ENCODE results near the gene CSNK1A1.

Gene CSNK1A1

DNA sequence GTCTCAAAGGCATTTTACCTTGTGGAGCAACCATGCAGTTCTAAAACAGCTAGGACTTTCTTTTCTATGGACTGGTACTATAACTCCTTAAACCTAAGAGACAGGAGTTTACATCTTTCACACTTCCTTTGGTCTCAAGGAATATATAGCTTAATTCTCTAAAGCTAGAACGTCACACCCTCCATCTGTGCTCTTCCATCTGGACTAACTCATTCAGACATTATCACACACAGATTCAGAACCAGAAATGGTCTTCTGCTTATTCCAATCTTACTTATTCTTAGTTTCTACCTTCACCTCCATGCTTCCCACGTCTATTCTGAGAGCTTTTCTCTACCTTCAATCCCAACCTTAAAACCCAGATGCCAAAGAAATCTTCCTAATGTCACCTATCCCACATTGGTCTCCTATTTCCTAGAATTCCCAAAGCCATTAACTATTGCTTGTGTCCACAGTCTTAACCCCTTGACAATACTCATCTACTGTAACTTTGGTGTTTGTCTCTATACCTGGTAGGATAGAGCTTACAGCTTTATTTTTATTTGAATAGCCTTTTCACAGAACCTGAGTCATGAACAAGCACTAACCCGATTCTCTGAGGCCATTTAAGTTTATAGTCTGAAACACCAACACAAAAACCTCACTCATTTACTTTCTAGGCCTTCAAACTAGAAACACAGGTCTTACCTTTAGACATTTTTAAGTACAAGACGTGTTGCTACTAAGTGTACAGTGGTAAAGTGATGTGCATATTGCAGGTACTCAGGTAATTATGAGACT, 22.8 kb downstream of the CSNK1A1 start:
- TF ChIP-seq, protein P1, sequence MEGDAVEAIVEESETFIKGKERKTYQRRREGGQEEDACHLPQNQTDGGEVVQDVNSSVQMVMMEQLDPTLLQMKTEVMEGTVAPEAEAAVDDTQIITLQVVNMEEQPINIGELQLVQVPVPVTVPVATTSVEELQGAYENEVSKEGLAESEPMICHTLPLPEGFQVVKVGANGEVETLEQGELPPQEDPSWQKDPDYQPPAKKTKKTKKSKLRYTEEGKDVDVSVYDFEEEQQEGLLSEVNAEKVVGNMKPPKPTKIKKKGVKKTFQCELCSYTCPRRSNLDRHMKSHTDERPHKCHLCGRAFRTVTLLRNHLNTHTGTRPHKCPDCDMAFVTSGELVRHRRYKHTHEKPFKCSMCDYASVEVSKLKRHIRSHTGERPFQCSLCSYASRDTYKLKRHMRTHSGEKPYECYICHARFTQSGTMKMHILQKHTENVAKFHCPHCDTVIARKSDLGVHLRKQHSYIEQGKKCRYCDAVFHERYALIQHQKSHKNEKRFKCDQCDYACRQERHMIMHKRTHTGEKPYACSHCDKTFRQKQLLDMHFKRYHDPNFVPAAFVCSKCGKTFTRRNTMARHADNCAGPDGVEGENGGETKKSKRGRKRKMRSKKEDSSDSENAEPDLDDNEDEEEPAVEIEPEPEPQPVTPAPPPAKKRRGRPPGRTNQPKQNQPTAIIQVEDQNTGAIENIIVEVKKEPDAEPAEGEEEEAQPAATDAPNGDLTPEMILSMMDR (IDR thresholded peaks at IDR 0.05; ENCODE audit: low read depth, low read length), result no peak
- DNase-seq (ENCODE audit: extremely low read depth, low read depth), result no peak

DNA sequence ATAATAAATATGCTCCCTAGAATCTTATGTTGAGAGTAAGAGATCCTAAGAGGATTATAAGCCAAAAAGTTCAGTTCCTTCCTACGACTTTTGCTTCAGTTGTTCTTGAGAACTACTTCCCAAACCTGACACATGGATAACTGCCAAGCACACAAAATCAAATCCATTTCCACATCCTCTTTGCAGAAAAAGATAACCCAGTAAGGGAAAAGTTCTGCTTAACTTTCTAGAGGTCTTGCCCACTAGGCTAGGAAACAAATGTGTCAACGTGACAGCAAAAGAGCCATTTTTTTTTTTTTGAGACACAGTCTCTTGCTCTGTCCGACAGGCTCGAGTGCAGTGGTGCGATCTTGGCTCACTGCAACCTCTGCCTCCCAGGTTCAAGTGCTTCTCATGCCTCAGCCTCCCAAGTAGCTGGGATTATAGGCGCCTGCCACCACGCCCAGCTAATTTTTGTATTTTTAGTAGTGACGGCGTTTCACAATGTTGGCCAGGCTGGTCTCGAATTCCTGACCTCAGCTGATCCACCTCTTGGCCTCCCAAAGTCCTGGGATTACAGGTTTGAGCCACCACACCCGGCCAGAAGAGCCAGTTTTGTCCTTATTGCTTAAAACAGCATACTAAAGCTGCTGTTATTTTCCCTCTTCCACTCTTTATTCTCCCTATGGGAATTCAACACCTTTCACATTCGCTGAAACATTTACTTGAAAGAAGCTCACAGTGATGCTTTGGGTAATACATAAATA, 24.2 kb downstream of the CSNK1A1 start:
- no peak for DNase-seq (ENCODE audit: extremely low read depth, low read depth)
- TF ChIP-seq, protein P1 (IDR thresholded peaks at IDR 0.05; ENCODE audit: low read depth, low read length), result no peak

DNA sequence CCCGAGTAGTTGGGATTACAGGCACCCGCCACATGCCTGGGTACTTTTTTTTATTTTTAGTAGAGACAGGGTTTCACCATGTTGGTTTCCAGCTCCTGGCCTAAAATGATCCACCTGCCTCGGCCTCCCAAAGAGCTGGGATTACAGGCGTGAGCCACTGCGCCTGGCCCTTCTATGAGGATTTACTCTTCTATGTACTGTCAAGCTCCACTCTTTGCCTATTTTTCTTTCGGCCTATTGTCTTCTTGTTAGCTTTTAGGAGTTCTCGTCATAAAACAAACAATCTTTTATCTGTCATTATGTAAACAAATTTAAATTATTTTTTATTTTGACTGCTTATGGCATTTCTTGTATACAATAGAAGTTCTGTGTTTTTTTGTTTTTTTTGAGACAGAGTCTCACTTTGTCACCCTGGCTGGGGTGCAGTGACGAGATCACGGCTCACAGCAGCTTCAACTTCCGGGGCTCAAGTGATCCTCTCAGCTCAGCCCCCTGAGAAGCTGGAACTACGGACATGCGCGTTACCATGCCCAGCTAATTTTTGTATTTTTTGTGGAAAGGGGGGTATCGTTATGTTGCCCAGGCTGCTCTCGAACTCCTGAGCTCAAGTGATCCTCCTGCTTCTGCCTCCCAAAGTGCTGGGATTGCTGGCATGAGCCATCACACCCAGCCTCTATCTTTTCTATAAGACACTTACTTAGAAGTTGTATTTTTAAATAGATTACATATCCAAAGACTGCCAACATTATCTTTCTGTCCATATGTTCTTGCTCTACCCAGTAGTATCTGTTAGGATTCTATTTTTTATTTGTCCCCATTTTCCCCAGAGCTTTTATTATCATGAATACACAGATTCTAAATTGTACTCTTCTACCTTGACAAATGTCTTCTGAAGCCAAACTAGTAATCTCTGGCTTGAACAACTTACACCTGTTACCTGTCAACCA, 29.2 kb downstream of the CSNK1A1 start:
- no peak for DNase-seq (ENCODE audit: extremely low read depth, low read depth)
- TF ChIP-seq, protein P1 (IDR thresholded peaks at IDR 0.05; ENCODE audit: low read depth, low read length), result no peak

DNA sequence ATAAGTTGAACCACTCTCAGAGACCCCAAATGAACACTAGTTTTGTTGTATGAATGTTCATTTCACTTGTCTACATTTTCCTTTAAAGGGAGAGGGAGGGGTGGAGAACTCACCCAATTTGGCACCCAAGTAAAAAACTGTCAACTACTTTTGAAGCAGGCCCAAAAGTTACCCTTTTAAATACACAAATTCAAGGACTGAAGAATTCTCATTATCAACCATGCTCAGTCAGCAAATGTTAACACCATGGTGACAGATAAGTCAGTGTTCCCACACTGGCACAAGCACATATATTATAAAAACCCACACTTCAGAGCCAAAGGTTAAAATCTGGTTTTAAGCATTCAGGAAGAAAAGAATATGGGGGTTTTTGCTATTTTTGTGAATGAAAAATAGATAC, 31.6 kb downstream of the CSNK1A1 start:
- TF ChIP-seq, protein P1 (IDR thresholded peaks at IDR 0.05; ENCODE audit: low read depth, low read length), result no peak
- no peak for DNase-seq (ENCODE audit: extremely low read depth, low read depth)

DNA sequence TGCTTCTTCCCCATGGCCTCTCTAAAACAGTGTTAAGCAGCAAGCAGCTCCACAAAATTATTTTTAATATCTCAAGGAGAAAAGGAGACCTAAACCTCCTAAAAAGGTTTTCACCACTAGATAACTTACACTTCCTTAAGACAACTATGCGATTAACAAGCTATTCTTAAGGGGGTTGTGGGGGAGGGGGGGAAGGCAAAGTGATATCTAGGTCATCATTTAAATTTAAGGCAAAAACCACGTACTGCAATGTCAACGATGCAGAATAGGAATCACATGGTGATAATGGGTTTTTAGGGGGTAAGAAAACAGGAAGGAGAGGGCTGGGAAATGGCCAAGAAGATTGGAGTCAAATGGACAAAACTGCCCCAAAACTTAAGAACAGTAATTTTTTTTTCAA, 32.6 kb downstream of the CSNK1A1 start:
- TF ChIP-seq, protein P1 (IDR thresholded peaks at IDR 0.05; ENCODE audit: low read depth, low read length), result no peak

DNA sequence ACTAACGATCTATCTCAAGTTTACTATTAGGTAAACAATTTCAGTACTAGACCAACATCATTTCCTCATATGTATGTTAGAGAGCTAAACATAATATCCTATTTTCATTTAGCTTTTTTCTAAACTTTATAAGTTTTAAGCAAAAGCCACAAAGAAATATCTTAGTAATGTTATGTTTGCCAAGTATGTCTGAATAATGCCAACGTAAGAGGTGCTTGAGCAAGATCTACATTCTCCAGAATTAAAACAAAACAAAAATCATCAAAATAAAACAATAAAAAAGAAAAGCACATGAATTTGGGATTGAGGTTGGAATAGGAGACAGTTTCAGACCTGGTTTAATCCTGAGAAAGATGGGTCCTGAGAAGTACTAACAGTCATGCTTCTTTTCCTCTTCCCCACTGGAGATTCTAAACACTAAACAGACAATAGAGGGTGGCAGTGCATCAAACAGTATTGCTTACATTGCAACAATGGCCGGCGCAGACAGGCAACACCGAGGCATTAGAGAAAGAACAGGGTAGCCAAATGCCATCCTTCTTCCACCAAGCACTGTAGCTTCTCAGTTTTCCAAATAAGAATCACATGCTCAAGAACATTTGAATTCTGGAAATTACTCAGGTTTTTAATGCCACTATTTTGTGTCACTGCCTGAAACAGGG, 33.6 kb downstream of the CSNK1A1 start:
- TF ChIP-seq, protein P1 (IDR thresholded peaks at IDR 0.05; ENCODE audit: low read depth, low read length), result no peak
- no peak for DNase-seq (ENCODE audit: extremely low read depth, low read depth)

More for the DNA sequence above, 32.6 kb downstream of the CSNK1A1 start:
- DNase-seq (ENCODE audit: extremely low read depth, low read depth), result no peak
